Measurements from ENCODE around the gene MAST4. TPM values are rescaled to one million over a fixed set of nuclear protein-coding genes. Genes with fewer than 3 reads are reported as not detected.

Gene MAST4
- total and polyA plus RNA-seq, 2 of the 13 experiments (the other 11 are each of a cell fraction or from before 2014, with no cell fraction given): 3.4 to 3.7 TPM

- ChIA-PET CTCF (ENCODE audit: low intra/inter-chr PET ratio, low total read pairs) (no interaction called here), POLR2A (no interaction called here)
- H3K27ac ChIP-seq (ENCODE audit: extremely low read length, insufficient read depth, low read length): no peak overlapping the region
- no peaks in the 10 kb centered on the region for H4K20me1 ChIP-seq (ENCODE audit: insufficient read depth, low read length)
- no peaks in the 10 kb centered on the region for H3K9me3 ChIP-seq (ENCODE audit: low read length)
- no peak overlapping the region for H3K9ac ChIP-seq (ENCODE audit: insufficient read depth, low read depth, low read length)
- no peak for DNase-seq (ENCODE audit: low spot score)
- no peak overlapping the region for H3K4me3 ChIP-seq (replicated peaks in 1 of 3; ENCODE audit: insufficient read depth in 1 of 3, low read depth in 2 of 3, low read length in 3 of 3)
- no peaks in the 10 kb centered on the region for H3K79me2 ChIP-seq (ENCODE audit: insufficient read depth, low read length)
- H3K27me3 ChIP-seq (ENCODE audit: control insufficient read depth in 1 of 2, insufficient read depth in 2 of 2, low read length in 2 of 2): no peaks in the 10 kb centered on the region
- no peak for FAIRE-seq
- peaks cover 7% of the 10 kb centered on the region for H3K4me1 ChIP-seq (ENCODE audit: insufficient read depth, low read length)
- WGBS (ENCODE audit: low lambda C conversion rate): 85% methylated on average over 4 of the region's 4 CpGs
- intact Hi-C loops (cut with micrococcal nuclease; ENCODE audit: unreplicated experiment): no loop called here
- in situ Hi-C loops (cut with HindIII; ENCODE audit: extremely low pct_ligation_motif_present, low pct_unique_long_range_greater_than_20kb): no loop called here
- no peak overlapping the region for H2AFZ ChIP-seq (ENCODE audit: low read length)
- ATAC-seq: no peak
- BruUV-seq (replicated peaks): no TSS peak
- H3K36me3 ChIP-seq (replicated peaks in 1 of 2; ENCODE audit: control insufficient read depth in 1 of 2, insufficient read depth in 2 of 2, low read length in 2 of 2): no peaks in the 10 kb centered on the region
- no peak overlapping the region for H3K4me2 ChIP-seq (ENCODE audit: low read depth, low read length)
- TF ChIP-seq ONECUT2 (CRISPR knock-in tag; IDR thresholded peaks at IDR 0.05) (no peak), ZNF510 (CRISPR knock-in tag; IDR thresholded peaks at IDR 0.05; ENCODE audit: low read depth) (no peak), ARHGAP35 (CRISPR knock-in tag; IDR thresholded peaks at IDR 0.05; ENCODE audit: borderline replicate concordance) (no peak), FOXO1 (CRISPR knock-in tag; IDR thresholded peaks at IDR 0.05) (no peak), PAXIP1 (CRISPR knock-in tag; conservative IDR thresholded peaks at IDR 0.05) (no peak), HMGXB4 (CRISPR knock-in tag; IDR thresholded peaks at IDR 0.05; ENCODE audit: borderline replicate concordance in 1 of 2, low read depth in 1 of 2) (no peak), SMARCC2 (IDR thresholded peaks at IDR 0.05) (no peak), ZNF496 (CRISPR knock-in tag; IDR thresholded peaks at IDR 0.05; ENCODE audit: insufficient replicate concordance) (no peak), SMAD1 (CRISPR knock-in tag; IDR thresholded peaks at IDR 0.05; ENCODE audit: borderline replicate concordance, low read depth) (no peak), KAT7 (CRISPR knock-in tag; IDR thresholded peaks at IDR 0.05; ENCODE audit: borderline replicate concordance) (no peak), ZNF282 (IDR thresholded peaks at IDR 0.05; ENCODE audit: partially characterized antibody) (no peak)
- TF ChIP-seq, protein P1, sequence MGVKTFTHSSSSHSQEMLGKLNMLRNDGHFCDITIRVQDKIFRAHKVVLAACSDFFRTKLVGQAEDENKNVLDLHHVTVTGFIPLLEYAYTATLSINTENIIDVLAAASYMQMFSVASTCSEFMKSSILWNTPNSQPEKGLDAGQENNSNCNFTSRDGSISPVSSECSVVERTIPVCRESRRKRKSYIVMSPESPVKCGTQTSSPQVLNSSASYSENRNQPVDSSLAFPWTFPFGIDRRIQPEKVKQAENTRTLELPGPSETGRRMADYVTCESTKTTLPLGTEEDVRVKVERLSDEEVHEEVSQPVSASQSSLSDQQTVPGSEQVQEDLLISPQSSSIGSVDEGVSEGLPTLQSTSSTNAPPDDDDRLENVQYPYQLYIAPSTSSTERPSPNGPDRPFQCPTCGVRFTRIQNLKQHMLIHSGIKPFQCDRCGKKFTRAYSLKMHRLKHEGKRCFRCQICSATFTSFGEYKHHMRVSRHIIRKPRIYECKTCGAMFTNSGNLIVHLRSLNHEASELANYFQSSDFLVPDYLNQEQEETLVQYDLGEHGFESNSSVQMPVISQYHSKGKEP (CRISPR knock-in tag; IDR thresholded peaks at IDR 0.05): no peak
- TF ChIP-seq, protein P2, sequence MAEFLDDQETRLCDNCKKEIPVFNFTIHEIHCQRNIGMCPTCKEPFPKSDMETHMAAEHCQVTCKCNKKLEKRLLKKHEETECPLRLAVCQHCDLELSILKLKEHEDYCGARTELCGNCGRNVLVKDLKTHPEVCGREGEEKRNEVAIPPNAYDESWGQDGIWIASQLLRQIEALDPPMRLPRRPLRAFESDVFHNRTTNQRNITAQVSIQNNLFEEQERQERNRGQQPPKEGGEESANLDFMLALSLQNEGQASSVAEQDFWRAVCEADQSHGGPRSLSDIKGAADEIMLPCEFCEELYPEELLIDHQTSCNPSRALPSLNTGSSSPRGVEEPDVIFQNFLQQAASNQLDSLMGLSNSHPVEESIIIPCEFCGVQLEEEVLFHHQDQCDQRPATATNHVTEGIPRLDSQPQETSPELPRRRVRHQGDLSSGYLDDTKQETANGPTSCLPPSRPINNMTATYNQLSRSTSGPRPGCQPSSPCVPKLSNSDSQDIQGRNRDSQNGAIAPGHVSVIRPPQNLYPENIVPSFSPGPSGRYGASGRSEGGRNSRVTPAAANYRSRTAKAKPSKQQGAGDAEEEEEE (CRISPR knock-in tag; IDR thresholded peaks at IDR 0.05; ENCODE audit: borderline replicate concordance): no peak
These were observed 453.9 kb downstream of the MAST4 start for GRCh38 chr5:67050125-67050524.

Data from HepG2 (cell line).